GM12878 (cell line): ENCODE data around the gene ZNF688. TPM values are rescaled to one million over a fixed set of nuclear protein-coding genes. Genes with fewer than 3 reads are reported as not detected.
A peak's percentile ranks its signal among the peaks of the same experiment; 100 is the strongest.

Source experiments
- ATAC-seq: fragments of 200-7000 bp; cut with Tn5 transposase; 3 replicates; pipeline ENCODE4 v1.9.1; 2020; ENCODE audit warnings: mild to moderate bottlenecking, moderate library complexity
- BruUV-seq: library from RNA; stranded (reverse); fragments of 400-500 nt; replicated peaks from 2 replicates; lab custom pipeline; 2021; lab: Mats Ljungman, UMichigan
- CTCF ChIA-PET: fragments of 300-600 bp; sonication (Branson Sonifier 250); formaldehyde crosslinking; extraction: SDS; loops from one replicate; lab custom pipeline; 2021; ENCODE audit warnings: inconsistent platforms; lab: Yijun Ruan, JAX
- POLR2A ChIA-PET: fragments of 350-600 bp; formaldehyde crosslinking; extraction: SDS; loops from one replicate; lab custom pipeline; 2021; ENCODE audit warnings: inconsistent platforms; lab: Charles Lee
- RAD21 ChIA-PET: fragments of 300-600 bp; sonication (Branson Sonifier 250); formaldehyde crosslinking; loops from one replicate; lab custom pipeline; 2023; ENCODE audit warnings: antibody characterized with exemption; ENCODE audit not compliant: unreplicated experiment; lab: Charles Lee
- SMC1A ChIA-PET: fragments of 300-600 bp; sonication (Branson Sonifier 250); formaldehyde crosslinking; loops from one replicate; lab custom pipeline; 2023; ENCODE audit not compliant: unreplicated experiment, uncharacterized antibody; lab: Charles Lee
- DNase-seq: peaks from one replicate; pipeline ENCODE4 v3.0.0-alpha.2; 2011; ENCODE audit warnings: low read depth, low spot score
- FAIRE-seq: peaks from 3 replicates; lab custom pipeline; 2011; peaks lifted over from hg19 to GRCh38; lab: Jason Lieb, UNC
- H2AFZ ChIP-seq: 2 replicates; pipeline ENCODE4 v1.6.0; 2011; ENCODE audit warnings: low read depth, low read length, control low read depth; ENCODE audit not compliant: control insufficient read depth
- H3K27ac ChIP-seq: 2 replicates; pipeline ENCODE4 v1.5.1; 2011; ENCODE audit warnings: control low read depth; ENCODE audit not compliant: control insufficient read depth, insufficient read depth
- H3K27me3 ChIP-seq, 2 experiments: replicated peaks in 1 of 2; 2 replicates each; pipeline versions ENCODE4 v1.6.0 to v1.6.1; 2011; ENCODE audit warnings: low read length in 1 of 2; ENCODE audit not compliant: control insufficient read depth in 2 of 2, insufficient read depth in 2 of 2
- H3K36me3 ChIP-seq, 2 experiments: 2 replicates each; pipeline ENCODE4 v1.5.1; 2011; ENCODE audit warnings: low read length in 1 of 2; ENCODE audit not compliant: control insufficient read depth in 2 of 2, insufficient read depth in 2 of 2
- H3K4me1 ChIP-seq: 2 replicates; pipeline ENCODE4 v1.6.1; 2011; ENCODE audit warnings: mild to moderate bottlenecking, low read length, moderate library complexity, mixed read lengths; ENCODE audit not compliant: control insufficient read depth, insufficient read depth
- H3K4me2 ChIP-seq: 2 replicates; pipeline ENCODE4 v1.6.0; 2011; ENCODE audit warnings: control low read depth; ENCODE audit not compliant: control insufficient read depth, insufficient read depth
- H3K4me3 ChIP-seq: fragments of 200-600 bp; sonication (generic); 2 replicates; pipeline ENCODE4 v1.5.1; 2016
- H3K79me2 ChIP-seq: 2 replicates; pipeline ENCODE4 v1.6.0; 2011; ENCODE audit warnings: low read length; ENCODE audit not compliant: control insufficient read depth, insufficient read depth
- H3K9ac ChIP-seq: 2 replicates; pipeline ENCODE4 v1.8.0; 2011; ENCODE audit warnings: low read length, control low read depth, mixed read lengths; ENCODE audit not compliant: control insufficient read depth, insufficient read depth
- H3K9me3 ChIP-seq: replicated peaks from 3 replicates; pipeline ENCODE4 v1.5.1; 2011; ENCODE audit warnings: mild to moderate bottlenecking, low read length; ENCODE audit not compliant: control insufficient read depth, insufficient read depth
- H4K20me1 ChIP-seq: 2 replicates; pipeline ENCODE4 v1.6.0; 2011; ENCODE audit not compliant: control insufficient read depth, insufficient read depth
- BHLHE40 ChIP-seq, 2 experiments: fragments of 450-650 bp in 1 of 2; IDR thresholded peaks; 2 replicates each; pipeline ENCODE4 v1.6.1; 2011 to 2017; ENCODE audit warnings: low read depth in 2 of 2, borderline replicate concordance in 1 of 2, improper control_type of control experiment in 1 of 2, low read length in 1 of 2, mild to moderate bottlenecking in 1 of 2
- MYB ChIP-seq: fragments of 150-350 bp; IDR thresholded peaks from 2 replicates; pipeline ENCODE4 v1.6.1; 2014; ENCODE audit warnings: mild to moderate bottlenecking, low read depth, low read length, borderline replicate concordance
- POLR2A ChIP-seq: IDR thresholded peaks from 2 replicates; pipeline ENCODE4 v1.6.1; 2011; ENCODE audit warnings: low read depth, mild to moderate bottlenecking, low read length
- STAT1 ChIP-seq: fragments of 450-650 bp; conservative IDR thresholded peaks from 2 replicates; pipeline ENCODE4 v1.6.1; 2014; ENCODE audit warnings: antibody characterized with exemption, mild to moderate bottlenecking
- WGBS: methylation state at CpG from one replicate; pipeline ENCODE4 v1.1.6; 2016; ENCODE audit warnings: low lambda C conversion rate; ENCODE audit not compliant: insufficient replicate concordance, insufficient coverage; ENCODE audit errors: missing lambda C conversion rate; 5-methylcytosine and 5-hydroxymethylcytosine counted together
- in situ Hi-C: fragments of 300-500 bp; cut with MboI; formaldehyde crosslinking; loops from 9 replicates; pipeline ENCODE4 v1.14.3; 2018; ENCODE audit warnings: mixed read lengths
- intact Hi-C: fragments of 100-400 bp; cut with micrococcal nuclease; formaldehyde crosslinking; loops from one replicate; pipeline ENCODE4 v1.14.2; 2022; ENCODE audit not compliant: unreplicated experiment
- polyA plus RNA-seq, 11 experiments: library from polyadenylated mRNA; depleted of rRNA in 4 of 11; unstranded in 6 of 11; stranded (reverse) in 5 of 11; fragments of >200 nt; fragmentation: Nextera tagmentation in 4 of 11; fragmentation: Illumina TruSeq in 1 of 11; extraction: Ambion mirVana in 4 of 11; extraction: Trizol in 1 of 11; gene quantifications; 1 replicate in 1 of 11; 2 replicates in 10 of 11; pipeline versions ENCODE4 v1.2.1 to v1.2.3, GENCODE V29; 2011 to 2016; ENCODE audit warnings: inconsistent platforms in 2 of 11, missing spikeins in 2 of 11, low read depth in 1 of 11
- small RNA-seq: library from RNA; depleted of rRNA; stranded (forward); fragments of <200 nt; gene quantifications from one replicate; pipeline ENCODE3, GENCODE V24; 2014
- total RNA-seq, 4 experiments: library from RNA; depleted of rRNA in 3 of 4; stranded (reverse); fragments of >200 nt in 3 of 4; fragmentation: Illumina TruSeq in 1 of 4; extraction: Trizol in 1 of 4; gene quantifications; 2 replicates each; pipeline versions ENCODE4 v1.2.1 to v1.2.3, GENCODE V29; 2013 to 2021

ZNF688 gene
- total and polyA plus RNA-seq, 10 of the 15 experiments (the other 5 are each of a cell fraction or from before 2014, with no cell fraction given) = 0.14 to 17.4 (median 10.6) TPM

GRCh38 chr16:30521476-30521872 lies 50.0 kb downstream of the ZNF688 start:
- Histone ChIP-seq H3K4me1 (no peaks in the 10 kb centered on the region), H3K27ac (no peak overlapping the region), H3K36me3 (peaks cover 14 to 31% of the 10 kb centered on the region in 2 experiments), H3K27me3 (no peaks in the 10 kb centered on the region), H3K9me3 (no peaks in the 10 kb centered on the region), H3K4me3 (no peak overlapping the region), H3K79me2 (no peaks in the 10 kb centered on the region), H2AFZ (no peak overlapping the region), H3K4me2 (no peak overlapping the region), H3K9ac (no peak overlapping the region), H4K20me1 (no peaks in the 10 kb centered on the region)
- BruUV-seq = no TSS peak
- WGBS = 94% methylated on average over 7 of the region's 7 CpGs
- no peak for DNase-seq
- no peak for ATAC-seq
- in situ Hi-C loops = no loop called here
- RAD21 ChIA-PET = no interaction called here
- POLR2A ChIA-PET = no interaction called here
- intact Hi-C loops = no loop called here
- no peak for FAIRE-seq
- SMC1A ChIA-PET = interaction anchor here (1.3 kb wide), 1 partner anchor 46 kb away, joined by 3 read pairs; no protein-coding TSS in a partner anchor
- TF ChIP-seq POLR2A (0 out of 2 replicates have a peak, but pooled peaks have one; percentile 7), BHLHE40 (IDR thresholded peaks at IDR 0.05; ENCODE audit: borderline replicate concordance in 1 of 2, low read depth in 2 of 2, low read length in 1 of 2) (no peak), STAT1 (no peak), MYB (no peak)
- CTCF ChIA-PET = no interaction called here

Small RNA genes lying within 50 kb of the gene (small RNA-seq; reads per million reads assigned to genes)
- gene AC093249.4 = not detected

Other genes starting within 250 kb of the ZNF688 start
Only the 7 nearest of the 21 such genes appear.
- 18.3 and 21.3 TPM in 2 replicates for gene ZNF768, start 45.1 kb downstream of the ZNF688 start, total RNA-seq (2014; rRNA removed)
- 9.8 TPM in 2 replicates for gene ZNF768, start 45.1 kb downstream of the ZNF688 start, total RNA-seq (2014; rRNA removed; fragmentation: Illumina TruSeq; extraction: Trizol)
- 17.3 and 19.3 TPM in 2 replicates for gene ZNF768, start 45.1 kb downstream of the ZNF688 start, total RNA-seq (2021)
- 8.8 and 13.2 TPM in 2 replicates for gene ZNF768, start 45.1 kb downstream of the ZNF688 start, polyA plus RNA-seq (2011; rRNA removed)
- 8.2 and 8.3 TPM in 2 replicates for gene ZNF768, start 45.1 kb downstream of the ZNF688 start, polyA plus RNA-seq (2014; fragmentation: Illumina TruSeq; extraction: Trizol)
- under 1 TPM; 0.05 to 0.06 TPM for gene ZNF768, start 45.1 kb downstream of the ZNF688 start, polyA plus RNA-seq (2014; fragmentation: Nextera tagmentation; extraction: Ambion mirVana)
- gene ZNF768, start 45.1 kb downstream of the ZNF688 start, polyA plus RNA-seq (2014; rRNA removed) = 23.1 and 24.5 TPM in 2 replicates
- gene ZNF768, start 45.1 kb downstream of the ZNF688 start, polyA plus RNA-seq (2016; fragmentation: Nextera tagmentation; extraction: Ambion mirVana) = 1 to 10 TPM; 2.6 to 2.7 TPM
- 13.0 and 14.3 TPM in 2 replicates for gene ZNF747, start 36.9 kb downstream of the ZNF688 start, total RNA-seq (2014; rRNA removed)
- gene ZNF747, start 36.9 kb downstream of the ZNF688 start, total RNA-seq (2014; rRNA removed; fragmentation: Illumina TruSeq; extraction: Trizol) = 5.0 and 5.8 TPM in 2 replicates
- gene ZNF747, start 36.9 kb downstream of the ZNF688 start, total RNA-seq (2021) = 10.7 and 12.0 TPM in 2 replicates
- 2.7 and 3.3 TPM in 2 replicates for gene ZNF747, start 36.9 kb downstream of the ZNF688 start, polyA plus RNA-seq (2011; rRNA removed)
- gene ZNF747, start 36.9 kb downstream of the ZNF688 start, polyA plus RNA-seq (2014; fragmentation: Illumina TruSeq; extraction: Trizol) = 5.1 and 5.7 TPM in 2 replicates
- gene ZNF747, start 36.9 kb downstream of the ZNF688 start, polyA plus RNA-seq (2014; fragmentation: Nextera tagmentation; extraction: Ambion mirVana) = 1 to 10 TPM; 1.0 to 1.2 TPM
- 11.5 and 12.1 TPM in 2 replicates for gene ZNF747, start 36.9 kb downstream of the ZNF688 start, polyA plus RNA-seq (2014; rRNA removed)
- 1 to 10 TPM; 8.6 to 8.8 TPM for gene ZNF747, start 36.9 kb downstream of the ZNF688 start, polyA plus RNA-seq (2016; fragmentation: Nextera tagmentation; extraction: Ambion mirVana)
- 9.0 and 9.2 TPM in 2 replicates for gene ZNF764, start 13.3 kb downstream of the ZNF688 start, total RNA-seq (2014; rRNA removed)
- 3.4 and 3.5 TPM in 2 replicates for gene ZNF764, start 13.3 kb downstream of the ZNF688 start, total RNA-seq (2014; rRNA removed; fragmentation: Illumina TruSeq; extraction: Trizol)
- gene ZNF764, start 13.3 kb downstream of the ZNF688 start, total RNA-seq (2021) = 11.2 and 11.9 TPM in 2 replicates
- 2.7 and 2.8 TPM in 2 replicates for gene ZNF764, start 13.3 kb downstream of the ZNF688 start, polyA plus RNA-seq (2011; rRNA removed)
- gene ZNF764, start 13.3 kb downstream of the ZNF688 start, polyA plus RNA-seq (2014; fragmentation: Illumina TruSeq; extraction: Trizol) = 2.8 and 3.2 TPM in 2 replicates
- gene ZNF764, start 13.3 kb downstream of the ZNF688 start, polyA plus RNA-seq (2014; fragmentation: Nextera tagmentation; extraction: Ambion mirVana) = 1 to 10 TPM in 1 of 2 experiments, under 1 TPM in 1; 0.61 to 1.6 TPM
- 9.5 and 10.8 TPM in 2 replicates for gene ZNF764, start 13.3 kb downstream of the ZNF688 start, polyA plus RNA-seq (2014; rRNA removed)
- gene ZNF764, start 13.3 kb downstream of the ZNF688 start, polyA plus RNA-seq (2016; fragmentation: Nextera tagmentation; extraction: Ambion mirVana) = 1 to 10 TPM; 4.2 to 4.8 TPM
- gene ZNF785, start 14.0 kb upstream of the ZNF688 start, total RNA-seq (2014; rRNA removed) = 8.9 and 9.1 TPM in 2 replicates
- gene ZNF785, start 14.0 kb upstream of the ZNF688 start, total RNA-seq (2014; rRNA removed; fragmentation: Illumina TruSeq; extraction: Trizol) = 6.4 and 7.0 TPM in 2 replicates
- 11.1 and 11.5 TPM in 2 replicates for gene ZNF785, start 14.0 kb upstream of the ZNF688 start, total RNA-seq (2021)
- gene ZNF785, start 14.0 kb upstream of the ZNF688 start, polyA plus RNA-seq (2011; rRNA removed) = 10.8 and 11.6 TPM in 2 replicates
- 5.8 and 6.2 TPM in 2 replicates for gene ZNF785, start 14.0 kb upstream of the ZNF688 start, polyA plus RNA-seq (2014; fragmentation: Illumina TruSeq; extraction: Trizol)
- 1 to 10 TPM in 1 of 2 experiments, under 1 TPM in 1; 0.87 to 1.5 TPM for gene ZNF785, start 14.0 kb upstream of the ZNF688 start, polyA plus RNA-seq (2014; fragmentation: Nextera tagmentation; extraction: Ambion mirVana)
- gene ZNF785, start 14.0 kb upstream of the ZNF688 start, polyA plus RNA-seq (2014; rRNA removed) = 11.5 and 12.8 TPM in 2 replicates
- 1 to 10 TPM; 5.9 to 8.1 TPM for gene ZNF785, start 14.0 kb upstream of the ZNF688 start, polyA plus RNA-seq (2016; fragmentation: Nextera tagmentation; extraction: Ambion mirVana)
- 10.7 and 11.5 TPM in 2 replicates for gene ZNF689, start 38.7 kb upstream of the ZNF688 start, total RNA-seq (2014; rRNA removed)
- 6.8 and 7.0 TPM in 2 replicates for gene ZNF689, start 38.7 kb upstream of the ZNF688 start, total RNA-seq (2014; rRNA removed; fragmentation: Illumina TruSeq; extraction: Trizol)
- gene ZNF689, start 38.7 kb upstream of the ZNF688 start, total RNA-seq (2021) = 12.4 and 13.2 TPM in 2 replicates
- 6.4 and 7.6 TPM in 2 replicates for gene ZNF689, start 38.7 kb upstream of the ZNF688 start, polyA plus RNA-seq (2011; rRNA removed)
- 7.2 and 8.2 TPM in 2 replicates for gene ZNF689, start 38.7 kb upstream of the ZNF688 start, polyA plus RNA-seq (2014; fragmentation: Illumina TruSeq; extraction: Trizol)
- 1 to 10 TPM; 4.7 to 6.3 TPM for gene ZNF689, start 38.7 kb upstream of the ZNF688 start, polyA plus RNA-seq (2014; fragmentation: Nextera tagmentation; extraction: Ambion mirVana)
- gene ZNF689, start 38.7 kb upstream of the ZNF688 start, polyA plus RNA-seq (2014; rRNA removed) = 9.1 and 9.5 TPM in 2 replicates
- gene ZNF689, start 38.7 kb upstream of the ZNF688 start, polyA plus RNA-seq (2016; fragmentation: Nextera tagmentation; extraction: Ambion mirVana) = 1 to 10 TPM; 8.8 to 9.9 TPM
- gene PRR14, start 79.2 kb upstream of the ZNF688 start, total RNA-seq (2014; rRNA removed) = 16.3 and 18.8 TPM in 2 replicates
- gene PRR14, start 79.2 kb upstream of the ZNF688 start, total RNA-seq (2014; rRNA removed; fragmentation: Illumina TruSeq; extraction: Trizol) = 8.4 and 9.4 TPM in 2 replicates
- gene PRR14, start 79.2 kb upstream of the ZNF688 start, total RNA-seq (2021) = 58.5 and 66.8 TPM in 2 replicates
- 8.7 and 12.3 TPM in 2 replicates for gene PRR14, start 79.2 kb upstream of the ZNF688 start, polyA plus RNA-seq (2011; rRNA removed)
- 15.6 and 19.5 TPM in 2 replicates for gene PRR14, start 79.2 kb upstream of the ZNF688 start, polyA plus RNA-seq (2014; fragmentation: Illumina TruSeq; extraction: Trizol)
- gene PRR14, start 79.2 kb upstream of the ZNF688 start, polyA plus RNA-seq (2014; fragmentation: Nextera tagmentation; extraction: Ambion mirVana) = 1 to 10 TPM; 2.5 to 8.7 TPM
- gene PRR14, start 79.2 kb upstream of the ZNF688 start, polyA plus RNA-seq (2014; rRNA removed) = 41.3 and 43.5 TPM in 2 replicates
- 10 to 100 TPM; 28.9 to 31.9 TPM for gene PRR14, start 79.2 kb upstream of the ZNF688 start, polyA plus RNA-seq (2016; fragmentation: Nextera tagmentation; extraction: Ambion mirVana)
- gene FBRS, start 86.7 kb upstream of the ZNF688 start, total RNA-seq (2014; rRNA removed) = 19.0 and 23.7 TPM in 2 replicates
- gene FBRS, start 86.7 kb upstream of the ZNF688 start, total RNA-seq (2014; rRNA removed; fragmentation: Illumina TruSeq; extraction: Trizol) = 13.5 and 15.7 TPM in 2 replicates
- gene FBRS, start 86.7 kb upstream of the ZNF688 start, total RNA-seq (2021) = 82.5 and 87.6 TPM in 2 replicates
- gene FBRS, start 86.7 kb upstream of the ZNF688 start, polyA plus RNA-seq (2011; rRNA removed) = 8.1 and 13.6 TPM in 2 replicates
- gene FBRS, start 86.7 kb upstream of the ZNF688 start, polyA plus RNA-seq (2014; fragmentation: Illumina TruSeq; extraction: Trizol) = 17.0 and 28.4 TPM in 2 replicates
- gene FBRS, start 86.7 kb upstream of the ZNF688 start, polyA plus RNA-seq (2014; fragmentation: Nextera tagmentation; extraction: Ambion mirVana) = under 1 TPM; 0.45 to 0.95 TPM
- gene FBRS, start 86.7 kb upstream of the ZNF688 start, polyA plus RNA-seq (2014; rRNA removed) = 41.1 and 52.4 TPM in 2 replicates
- 1 to 10 TPM; 5.9 to 6.7 TPM for gene FBRS, start 86.7 kb upstream of the ZNF688 start, polyA plus RNA-seq (2016; fragmentation: Nextera tagmentation; extraction: Ambion mirVana)